A549 (cell line): ENCODE results near the gene TSPO. TPM values are rescaled to one million over a fixed set of nuclear protein-coding genes. Genes with fewer than 3 reads are reported as not detected.

Experiments
- ATAC-seq, 2 experiments: fragments of 200-7000 bp in 1 of 2; fragments of >200 bp in 1 of 2; cut with Nextera tagmentation in 1 of 2; cut with Tn5 transposase in 1 of 2; 3 replicates each; pipeline versions ENCODE4 v1.8.0 to v1.9.1; 2018 to 2020; ENCODE audit warnings: mild to moderate bottlenecking in 1 of 2, moderate library complexity in 1 of 2
- CTCF ChIA-PET: fragments of 300-600 bp; sonication (Branson Sonifier 250); formaldehyde crosslinking; extraction: SDS; loops from one replicate; lab custom pipeline; 2021; ENCODE audit warnings: antibody characterized with exemption, inconsistent platforms; lab: Yijun Ruan, JAX
- POLR2A ChIA-PET: fragments of 350-600 bp; formaldehyde crosslinking; extraction: SDS; loops from one replicate; lab custom pipeline; 2021; ENCODE audit warnings: antibody characterized with exemption, inconsistent platforms; lab: Yijun Ruan, JAX
- DNase-seq, 2 experiments: peaks; one replicate each; pipeline versions ENCODE4 v3.0.0 to v3.0.0-alpha.2; 2011 to 2016; ENCODE audit warnings: low read depth in 1 of 2, low spot score in 1 of 2
- FAIRE-seq: peaks from 2 replicates; lab custom pipeline; 2011; peaks lifted over from hg19 to GRCh38; lab: Jason Lieb, UNC
- H3K27ac ChIP-seq, 2 experiments: fragments of >200 bp; sonication (Bioruptor Twin); formaldehyde crosslinking; 3 replicates each; pipeline ENCODE4 v1.5.1; 2016 to 2017
- H3K4me1 ChIP-seq: fragments of >200 bp; sonication (Bioruptor Twin); formaldehyde crosslinking; 3 replicates; pipeline ENCODE4 v1.6.1; 2016
- H3K4me2 ChIP-seq: fragments of >200 bp; sonication (Bioruptor Twin); formaldehyde crosslinking; 3 replicates; pipeline ENCODE4 v1.6.1; 2016
- H3K4me3 ChIP-seq: fragments of >200 bp; sonication (Bioruptor Twin); formaldehyde crosslinking; 3 replicates; pipeline ENCODE4 v1.5.1; 2016
- H3K9me3 ChIP-seq: fragments of >200 bp; sonication (Bioruptor Twin); formaldehyde crosslinking; 3 replicates; pipeline ENCODE4 v1.6.1; 2016
- CEBPB ChIP-seq, 2 experiments: fragments of >200 bp in 1 of 2; sonication (Bioruptor Twin) in 1 of 2; formaldehyde crosslinking in 1 of 2; IDR thresholded peaks; 2 replicates each; pipeline ENCODE4 v1.6.1; 2012 to 2016
- CHD4 ChIP-seq: fragments of 200-600 bp; sonication (generic); IDR thresholded peaks from 2 replicates; pipeline ENCODE4 v1.6.1; 2016; ENCODE audit warnings: antibody characterized with exemption, mild to moderate bottlenecking, borderline replicate concordance
- EP300 ChIP-seq, 2 experiments: fragments of >200 bp; sonication (Bioruptor Twin); formaldehyde crosslinking; IDR thresholded peaks; 2 replicates in 1 of 2; 3 replicates in 1 of 2; pipeline ENCODE4 v1.6.1; 2016 to 2017
- FOSB ChIP-seq: fragments of 250-450 bp; sonication (Bioruptor Pico); IDR thresholded peaks from 2 replicates; pipeline ENCODE4 v1.5.0; 2020; ENCODE audit warnings: mild to moderate bottlenecking, moderate library complexity
- FOXS1 ChIP-seq: fragments of 250-450 bp; sonication (Bioruptor Pico); IDR thresholded peaks from 2 replicates; pipeline ENCODE4 v1.5.0; 2020; ENCODE audit warnings: mild to moderate bottlenecking, moderate library complexity
- HES2 ChIP-seq: fragments of >200 bp; sonication (Bioruptor Twin); formaldehyde crosslinking; IDR thresholded peaks from 2 replicates; pipeline ENCODE4 v1.6.1; 2016
- HOXA7 ChIP-seq: fragments of 250-450 bp; sonication (Bioruptor Pico); IDR thresholded peaks from 2 replicates; pipeline ENCODE4 v1.5.0; 2020; ENCODE audit warnings: mild to moderate bottlenecking, moderate library complexity
- HOXB5 ChIP-seq: fragments of 250-450 bp; sonication (Bioruptor Pico); IDR thresholded peaks from 2 replicates; pipeline ENCODE4 v1.5.0; 2020; ENCODE audit warnings: mild to moderate bottlenecking, moderate library complexity
- JUNB ChIP-seq: fragments of >200 bp; sonication (Bioruptor Twin); formaldehyde crosslinking; IDR thresholded peaks from 2 replicates; pipeline ENCODE4 v1.6.1; 2016
- KDM5A ChIP-seq: fragments of 200-600 bp; sonication (generic); IDR thresholded peaks from 2 replicates; pipeline ENCODE4 v1.6.1; 2016; ENCODE audit warnings: antibody characterized with exemption, mild to moderate bottlenecking
- MAFK ChIP-seq: fragments of 450-650 bp; IDR thresholded peaks from 2 replicates; pipeline ENCODE4 v1.6.1; 2014; ENCODE audit not compliant: partially characterized antibody
- NPAS2 ChIP-seq: fragments of 250-450 bp; sonication (Bioruptor Pico); IDR thresholded peaks from 2 replicates; pipeline ENCODE4 v1.8.0; 2022; ENCODE audit warnings: mild to moderate bottlenecking, moderate library complexity, borderline replicate concordance
- PHF8 ChIP-seq: fragments of 200-600 bp; sonication (generic); IDR thresholded peaks from 2 replicates; pipeline ENCODE4 v1.6.1; 2016; ENCODE audit warnings: low read depth, mild to moderate bottlenecking, antibody characterized with exemption, moderate library complexity, borderline replicate concordance
- POLR2A ChIP-seq: IDR thresholded peaks from 2 replicates; pipeline ENCODE4 v1.6.1; 2012; ENCODE audit warnings: mild to moderate bottlenecking, low read length
- RARB ChIP-seq: fragments of 250-450 bp; sonication (Bioruptor Pico); IDR thresholded peaks from 2 replicates; pipeline ENCODE4 v1.8.0; 2021; ENCODE audit warnings: mild to moderate bottlenecking, moderate library complexity
- RCOR1 ChIP-seq: fragments of 150-350 bp; IDR thresholded peaks from 2 replicates; pipeline ENCODE4 v1.6.1; 2014; ENCODE audit warnings: antibody characterized with exemption, low read length, low read depth
- REST ChIP-seq: fragments of 200-600 bp; sonication (generic); IDR thresholded peaks from 2 replicates; pipeline ENCODE4 v1.6.1; 2016; ENCODE audit warnings: antibody characterized with exemption, mild to moderate bottlenecking, moderate library complexity
- RFX5 ChIP-seq: fragments of 450-650 bp; IDR thresholded peaks from 2 replicates; pipeline ENCODE4 v1.7.1; 2014; ENCODE audit warnings: antibody characterized with exemption, mild to moderate bottlenecking, moderate library complexity
- RNF2 ChIP-seq: fragments of 200-600 bp; sonication (generic); IDR thresholded peaks from 2 replicates; pipeline ENCODE4 v1.6.1; 2016; ENCODE audit warnings: low read depth, mild to moderate bottlenecking, antibody characterized with exemption, moderate library complexity, borderline replicate concordance
- SREBF2 ChIP-seq: fragments of 450-650 bp; IDR thresholded peaks from 2 replicates; pipeline ENCODE4 v1.6.1; 2014; ENCODE audit warnings: mild to moderate bottlenecking, moderate library complexity
- TFCP2L1 ChIP-seq: fragments of 250-450 bp; sonication (Bioruptor Pico); IDR thresholded peaks from 2 replicates; pipeline ENCODE4 v1.5.0; 2021; ENCODE audit warnings: mild to moderate bottlenecking
- TP53 ChIP-seq: fragments of 250-450 bp; sonication (Bioruptor Pico); IDR thresholded peaks from 2 replicates; pipeline ENCODE4 v1.5.0; 2021; ENCODE audit warnings: mild to moderate bottlenecking, moderate library complexity
- ZC3H11A ChIP-seq: fragments of 450-650 bp; IDR thresholded peaks from 2 replicates; pipeline ENCODE4 v1.6.1; 2014; ENCODE audit warnings: antibody characterized with exemption, mild to moderate bottlenecking
- ZFP36 ChIP-seq: fragments of 450-650 bp; IDR thresholded peaks from 2 replicates; pipeline ENCODE4 v1.6.1; 2014; ENCODE audit warnings: borderline replicate concordance; ENCODE audit not compliant: partially characterized antibody
- ZNF302 ChIP-seq: fragments of 250-450 bp; sonication (Bioruptor Pico); IDR thresholded peaks from 2 replicates; pipeline ENCODE4 v1.9.0; 2021; ENCODE audit warnings: inconsistent platforms, mild to moderate bottlenecking, moderate library complexity
- WGBS: methylation state at CpG from one replicate; pipeline ENCODE4 v1.1.6; 2017; ENCODE audit errors: missing lambda C conversion rate; 5-methylcytosine and 5-hydroxymethylcytosine counted together
- polyA plus RNA-seq, 4 experiments: library from polyadenylated mRNA; depleted of rRNA in 3 of 4; stranded (reverse); fragments of >200 nt; fragmentation: RNase III in 1 of 4; extraction: RNeasy Plus Mini Kit Qiagen cat#74134 plus additional on column Dnase treatment in 1 of 4; gene quantifications; 2 replicates in 3 of 4; 3 replicates in 1 of 4; pipeline ENCODE4 v1.2.3, GENCODE V29; 2011 to 2017
- TF ChIP-seq, protein P1 (sequence below): fragments of >200 bp; sonication (Bioruptor Twin); formaldehyde crosslinking; IDR thresholded peaks from 3 replicates; pipeline ENCODE4 v1.6.1; 2016
- TF ChIP-seq, protein P2 (sequence below): fragments of 150-350 bp; IDR thresholded peaks from 2 replicates; pipeline ENCODE4 v1.6.1; 2014; ENCODE audit warnings: low read depth, mild to moderate bottlenecking, low read length
- TF ChIP-seq, protein P3 (sequence below): IDR thresholded peaks from 2 replicates; pipeline ENCODE4 v1.6.1; 2012

TSPO gene
- polyA plus RNA-seq, 2 of the 4 experiments (the other 2 are of a cell fraction) = 43.2 to 94.4 TPM

- no peak for FAIRE-seq
- 81% methylated on average over 9 of the region's 9 CpGs for WGBS
- Histone ChIP-seq H3K9me3 (no peaks in the 10 kb centered on the region), H3K27ac (no peak overlapping the region), H3K4me3 (no peak overlapping the region), H3K4me1 (no peaks in the 10 kb centered on the region), H3K4me2 (no peak overlapping the region)
- ATAC-seq = no peak
- ChIA-PET CTCF (interaction anchor here (0.7 to 1.2 kb wide), 2 partner anchors 15 to 24 kb away, joined by 3 read pairs; no protein-coding TSS in a partner anchor), POLR2A (no interaction called here)
- DNase-seq = no peak
- TF ChIP-seq HOXB5 (CRISPR knock-in tag) (no peak), RCOR1 (no peak), CEBPB (IDR thresholded peaks at IDR 0.05) (no peak), POLR2A (no peak), EP300 (IDR thresholded peaks at IDR 0.05) (no peak), HES2 (no peak), KDM5A (no peak), PHF8 (no peak), RFX5 (no peak), JUNB (no peak), TFCP2L1 (CRISPR knock-in tag) (no peak), NPAS2 (CRISPR knock-in tag) (no peak), HOXA7 (CRISPR knock-in tag) (no peak), FOXS1 (CRISPR knock-in tag) (no peak), ZNF302 (CRISPR knock-in tag) (no peak)
- TF ChIP-seq, protein P1, sequence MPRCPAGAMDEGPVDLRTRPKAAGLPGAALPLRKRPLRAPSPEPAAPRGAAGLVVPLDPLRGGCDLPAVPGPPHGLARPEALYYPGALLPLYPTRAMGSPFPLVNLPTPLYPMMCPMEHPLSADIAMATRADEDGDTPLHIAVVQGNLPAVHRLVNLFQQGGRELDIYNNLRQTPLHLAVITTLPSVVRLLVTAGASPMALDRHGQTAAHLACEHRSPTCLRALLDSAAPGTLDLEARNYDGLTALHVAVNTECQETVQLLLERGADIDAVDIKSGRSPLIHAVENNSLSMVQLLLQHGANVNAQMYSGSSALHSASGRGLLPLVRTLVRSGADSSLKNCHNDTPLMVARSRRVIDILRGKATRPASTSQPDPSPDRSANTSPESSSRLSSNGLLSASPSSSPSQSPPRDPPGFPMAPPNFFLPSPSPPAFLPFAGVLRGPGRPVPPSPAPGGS = no peak
- TF ChIP-seq, protein P2, sequence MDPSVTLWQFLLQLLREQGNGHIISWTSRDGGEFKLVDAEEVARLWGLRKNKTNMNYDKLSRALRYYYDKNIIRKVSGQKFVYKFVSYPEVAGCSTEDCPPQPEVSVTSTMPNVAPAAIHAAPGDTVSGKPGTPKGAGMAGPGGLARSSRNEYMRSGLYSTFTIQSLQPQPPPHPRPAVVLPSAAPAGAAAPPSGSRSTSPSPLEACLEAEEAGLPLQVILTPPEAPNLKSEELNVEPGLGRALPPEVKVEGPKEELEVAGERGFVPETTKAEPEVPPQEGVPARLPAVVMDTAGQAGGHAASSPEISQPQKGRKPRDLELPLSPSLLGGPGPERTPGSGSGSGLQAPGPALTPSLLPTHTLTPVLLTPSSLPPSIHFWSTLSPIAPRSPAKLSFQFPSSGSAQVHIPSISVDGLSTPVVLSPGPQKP = no peak
Observed at GRCh38 chr22:43133401-43133800, 18.0 kb upstream of the TSPO start.

DNA sequence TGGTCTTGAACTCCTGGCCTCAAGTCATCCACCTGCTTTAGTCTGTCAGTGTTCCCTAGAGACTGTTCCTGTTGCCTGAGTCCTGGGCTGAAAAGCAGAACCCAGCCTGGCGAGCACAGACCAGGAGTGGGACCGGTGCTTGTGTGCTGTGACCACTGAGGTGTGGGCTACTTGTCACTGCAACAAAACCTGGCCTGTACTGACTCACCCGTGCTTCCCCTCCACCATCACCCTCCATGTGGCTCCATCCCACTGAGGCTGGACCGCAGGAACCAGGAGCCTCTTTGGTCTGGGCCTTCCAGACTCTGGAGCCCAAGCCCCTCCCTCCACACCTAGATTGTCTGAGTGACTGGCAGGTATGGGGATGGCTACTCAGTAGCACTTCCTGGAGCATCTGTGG lies 16.8 kb upstream of the TSPO start:
- TF ChIP-seq SREBF2 (no peak), JUNB (no peak), TP53 (CRISPR knock-in tag) (no peak), REST (no peak), CHD4 (no peak), RNF2 (no peak), ZC3H11A (no peak), HES2 (no peak), RARB (CRISPR knock-in tag) (no peak), MAFK (no peak), FOSB (CRISPR knock-in tag) (no peak), POLR2A (no peak), ZFP36 (no peak)
- TF ChIP-seq, protein P3, sequence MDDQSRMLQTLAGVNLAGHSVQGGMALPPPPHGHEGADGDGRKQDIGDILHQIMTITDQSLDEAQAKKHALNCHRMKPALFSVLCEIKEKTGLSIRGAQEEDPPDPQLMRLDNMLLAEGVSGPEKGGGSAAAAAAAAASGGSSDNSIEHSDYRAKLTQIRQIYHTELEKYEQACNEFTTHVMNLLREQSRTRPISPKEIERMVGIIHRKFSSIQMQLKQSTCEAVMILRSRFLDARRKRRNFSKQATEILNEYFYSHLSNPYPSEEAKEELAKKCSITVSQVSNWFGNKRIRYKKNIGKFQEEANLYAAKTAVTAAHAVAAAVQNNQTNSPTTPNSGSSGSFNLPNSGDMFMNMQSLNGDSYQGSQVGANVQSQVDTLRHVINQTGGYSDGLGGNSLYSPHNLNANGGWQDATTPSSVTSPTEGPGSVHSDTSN = no peak
- TF ChIP-seq, protein P2 = no peak
- TF ChIP-seq, all 56 proteins: peak for 0
- no peak for DNase-seq
- H3K27ac ChIP-seq = no peak overlapping the region
- ChIA-PET POLR2A (no interaction called here), CTCF (interaction anchor here (1.2 to 1.5 kb wide), 2 partner anchors 9 to 23 kb away, joined by 3 read pairs; no protein-coding TSS in a partner anchor)
- no peak for ATAC-seq
- WGBS = 100% methylated on average over 2 of the region's 4 CpGs
- H3K9me3 ChIP-seq = no peaks in the 10 kb centered on the region
- no peak for FAIRE-seq
- H3K4me2 ChIP-seq = no peak overlapping the region
- H3K4me3 ChIP-seq = no peak overlapping the region
- H3K4me1 ChIP-seq = no peaks in the 10 kb centered on the region
